Measurements from ENCODE around the gene CFAP52. TPM values are rescaled to one million over a fixed set of nuclear protein-coding genes. Genes with fewer than 3 reads are reported as not detected.
"Not testable (repeated sequence)": the region's sequence is repeated elsewhere in the genome, so short reads cannot be mapped to it uniquely, and the experiment has no call there.

CFAP52 gene
- total RNA-seq, 2 experiments from 2014 or later = not detected

- DNase-seq = no peak
- Mint-ChIP-seq H3K36me3 (no peaks in the 10 kb centered on the region), H3K9me3 (no peaks in the 10 kb centered on the region), H3K4me3 (no peak overlapping the region), H3K27ac (no peak overlapping the region), H3K27me3 (peaks cover 62% of the 10 kb centered on the region), H3K4me1 (peaks cover 18% of the 10 kb centered on the region)
Measured at GRCh38 chr17:9648521-9649110, 72.2 kb downstream of the CFAP52 start.

GRCh38 chr17:9658593-9659211, 82.3 kb downstream of the CFAP52 start:
- Mint-ChIP-seq H3K9me3 (no peaks in the 10 kb centered on the region), H3K36me3 (no peaks in the 10 kb centered on the region), H3K4me3 (no peak overlapping the region), H3K4me1 (no peaks in the 10 kb centered on the region), H3K27ac (no peak overlapping the region), H3K27me3 (peaks cover 7% of the 10 kb centered on the region)
- no peak for DNase-seq

GRCh38 chr17:9661027-9661426, 84.6 kb downstream of the CFAP52 start:
- no peak overlapping the region for H3K27ac Mint-ChIP-seq

GRCh38 chr17:9663511-9663910, 87.1 kb downstream of the CFAP52 start:
- not testable (repeated sequence) for H3K27me3 Mint-ChIP-seq, H3K4me1 Mint-ChIP-seq, H3K36me3 Mint-ChIP-seq, H3K9me3 Mint-ChIP-seq, DNase-seq, H3K4me3 Mint-ChIP-seq, H3K27ac Mint-ChIP-seq

More at GRCh38 chr17:9661027-9661426, 84.6 kb downstream of the CFAP52 start:
- DNase-seq = no peak
- H3K27me3 Mint-ChIP-seq = peaks cover 4% of the 10 kb centered on the region
- H3K4me1 Mint-ChIP-seq = no peaks in the 10 kb centered on the region
- no peaks in the 10 kb centered on the region for H3K36me3 Mint-ChIP-seq
- H3K4me3 Mint-ChIP-seq = no peak overlapping the region
- H3K9me3 Mint-ChIP-seq = peaks cover 4% of the 10 kb centered on the region

GRCh38 chr17:9666461-9667050, 90.1 kb downstream of the CFAP52 start:
- Mint-ChIP-seq H3K27ac (no peak overlapping the region), H3K36me3 (no peaks in the 10 kb centered on the region), H3K27me3 (peaks cover 17% of the 10 kb centered on the region), H3K9me3 (peaks cover 4% of the 10 kb centered on the region), H3K4me3 (no peak overlapping the region), H3K4me1 (peaks cover 5% of the 10 kb centered on the region)
- DNase-seq = no peak

- H3K27ac Mint-ChIP-seq = no peak overlapping the region
- peaks cover 17% of the 10 kb centered on the region for H3K27me3 Mint-ChIP-seq
- no peaks in the 10 kb centered on the region for H3K36me3 Mint-ChIP-seq
- H3K4me1 Mint-ChIP-seq = peaks cover 5% of the 10 kb centered on the region
- DNase-seq = no peak
- H3K4me3 Mint-ChIP-seq = no peak overlapping the region
- peaks cover 4% of the 10 kb centered on the region for H3K9me3 Mint-ChIP-seq
Measured at GRCh38 chr17:9668517-9668916, 92.1 kb downstream of the CFAP52 start.

- Mint-ChIP-seq H3K27ac (no peak overlapping the region), H3K4me1 (peaks cover 5% of the 10 kb centered on the region)
Measured at GRCh38 chr17:9669551-9670008, 93.1 kb downstream of the CFAP52 start.

GRCh38 chr17:9670596-9670995, 94.2 kb downstream of the CFAP52 start:
- H3K27ac Mint-ChIP-seq = no peak overlapping the region
- H3K27me3 Mint-ChIP-seq = peaks cover 17% of the 10 kb centered on the region
- H3K4me3 Mint-ChIP-seq = no peak overlapping the region
- no peak for DNase-seq
- no peaks in the 10 kb centered on the region for H3K36me3 Mint-ChIP-seq
- H3K4me1 Mint-ChIP-seq = peaks cover 5% of the 10 kb centered on the region
- H3K9me3 Mint-ChIP-seq = peaks cover 1% of the 10 kb centered on the region

More at GRCh38 chr17:9669551-9670008, 93.1 kb downstream of the CFAP52 start:
- no peak for DNase-seq
- Mint-ChIP-seq H3K9me3 (peaks cover 4% of the 10 kb centered on the region), H3K4me3 (no peak overlapping the region), H3K27me3 (peaks cover 17% of the 10 kb centered on the region), H3K36me3 (no peaks in the 10 kb centered on the region)

GRCh38 chr17:9671559-9671958, 95.1 kb downstream of the CFAP52 start:
- Mint-ChIP-seq H3K4me3 (no peak overlapping the region), H3K9me3 (no peaks in the 10 kb centered on the region), H3K27ac (no peak overlapping the region), H3K27me3 (peaks cover 17% of the 10 kb centered on the region), H3K36me3 (no peaks in the 10 kb centered on the region), H3K4me1 (no peaks in the 10 kb centered on the region)
- no peak for DNase-seq

GRCh38 chr17:9672266-9672665, 95.8 kb downstream of the CFAP52 start:
- Mint-ChIP-seq H3K27ac (no peak overlapping the region), H3K9me3 (no peaks in the 10 kb centered on the region), H3K4me1 (no peaks in the 10 kb centered on the region), H3K36me3 (no peaks in the 10 kb centered on the region), H3K27me3 (peaks cover 17% of the 10 kb centered on the region), H3K4me3 (no peak overlapping the region)
- no peak for DNase-seq

- Mint-ChIP-seq H3K9me3 (no peaks in the 10 kb centered on the region), H3K4me1 (no peaks in the 10 kb centered on the region), H3K36me3 (no peaks in the 10 kb centered on the region), H3K27ac (no peak overlapping the region), H3K4me3 (no peak overlapping the region), H3K27me3 (peaks cover 17% of the 10 kb centered on the region)
- no peak for DNase-seq
Measured at GRCh38 chr17:9672691-9673090, 96.2 kb downstream of the CFAP52 start.

- no peak overlapping the region for H3K27ac Mint-ChIP-seq
- H3K27me3 Mint-ChIP-seq = no peaks in the 10 kb centered on the region
- H3K4me1 Mint-ChIP-seq = no peaks in the 10 kb centered on the region
- peaks cover 6% of the 10 kb centered on the region for H3K9me3 Mint-ChIP-seq
- peaks cover 7% of the 10 kb centered on the region for H3K36me3 Mint-ChIP-seq
- H3K4me3 Mint-ChIP-seq = no peak overlapping the region
- no peak for DNase-seq
Measured at GRCh38 chr17:9676084-9676483, 99.6 kb downstream of the CFAP52 start.

- no peaks in the 10 kb centered on the region for H3K4me1 Mint-ChIP-seq
- no peak for DNase-seq
- H3K36me3 Mint-ChIP-seq = peaks cover 7% of the 10 kb centered on the region
- H3K4me3 Mint-ChIP-seq = no peak overlapping the region
- H3K9me3 Mint-ChIP-seq = peaks cover 6% of the 10 kb centered on the region
- H3K27ac Mint-ChIP-seq = no peak overlapping the region
- no peaks in the 10 kb centered on the region for H3K27me3 Mint-ChIP-seq
Measured at GRCh38 chr17:9676820-9677310, 100.4 kb downstream of the CFAP52 start.

GRCh38 chr17:9677411-9677810, 101.0 kb downstream of the CFAP52 start:
- Mint-ChIP-seq H3K27me3 (no peaks in the 10 kb centered on the region), H3K27ac (no peak overlapping the region), H3K36me3 (peaks cover 7% of the 10 kb centered on the region), H3K4me1 (no peaks in the 10 kb centered on the region), H3K4me3 (no peak overlapping the region), H3K9me3 (peaks cover 6% of the 10 kb centered on the region)
- no peak for DNase-seq

- Mint-ChIP-seq H3K4me3 (no peak overlapping the region), H3K36me3 (peaks cover 7% of the 10 kb centered on the region), H3K27ac (no peak overlapping the region), H3K4me1 (no peaks in the 10 kb centered on the region), H3K9me3 (peaks cover 6% of the 10 kb centered on the region), H3K27me3 (no peaks in the 10 kb centered on the region)
- DNase-seq = no peak
Measured at GRCh38 chr17:9677896-9678295, 101.5 kb downstream of the CFAP52 start.

Data from activated naive CD8-positive, alpha-beta T cell treated with anti-CD3 and anti-CD28 coated beads for 36 hours (primary cell).